Loucy (cell line): Measurements from ENCODE around the gene FSTL4.

Experiments
- CTCF ChIP-seq: fragments of 200-600 bp; sonication (generic); conservative IDR thresholded peaks from 2 replicates; pipeline ENCODE4 v1.5.1; 2014; ENCODE audit warnings: mild to moderate bottlenecking, antibody characterized with exemption, low read length
- EZH2phosphoT487 ChIP-seq: fragments of 200-600 bp; IDR thresholded peaks from 2 replicates; pipeline ENCODE4 v1.6.1; 2018; ENCODE audit warnings: antibody characterized with exemption, mild to moderate bottlenecking, moderate library complexity, borderline replicate concordance

GRCh38 chr5:133366438-133366837 is 245.9 kb downstream of the FSTL4 start:
- TF ChIP-seq CTCF: peak; percentile 24
- TF ChIP-seq EZH2phosphoT487: no peak
